ENCODE results near the gene CPSF3.
"Not testable (repeated sequence)": the region's sequence is repeated elsewhere in the genome, so short reads cannot be mapped to it uniquely, and the experiment has no call there.

Gene CPSF3

DNA sequence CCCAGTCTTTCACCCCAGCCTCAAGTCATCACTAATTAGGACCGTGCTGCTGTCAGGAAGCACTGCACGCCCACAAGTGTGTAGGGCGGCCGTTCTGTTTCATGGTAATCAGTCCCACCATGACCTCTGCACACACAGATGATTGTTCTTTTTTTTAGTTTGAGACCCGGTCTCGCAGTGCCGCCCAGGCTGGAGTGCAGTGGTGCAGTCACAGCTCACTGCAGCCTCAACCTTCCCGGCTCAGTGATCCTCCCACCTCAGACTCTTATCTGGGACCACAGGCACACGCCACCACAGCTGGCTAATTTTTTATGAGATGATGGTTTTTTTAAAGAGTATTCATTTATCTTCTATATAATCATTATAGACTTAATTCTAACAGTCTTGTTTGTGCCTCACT, 49.1 kb downstream of the CPSF3 start:
- no peak for DNase-seq

DNA sequence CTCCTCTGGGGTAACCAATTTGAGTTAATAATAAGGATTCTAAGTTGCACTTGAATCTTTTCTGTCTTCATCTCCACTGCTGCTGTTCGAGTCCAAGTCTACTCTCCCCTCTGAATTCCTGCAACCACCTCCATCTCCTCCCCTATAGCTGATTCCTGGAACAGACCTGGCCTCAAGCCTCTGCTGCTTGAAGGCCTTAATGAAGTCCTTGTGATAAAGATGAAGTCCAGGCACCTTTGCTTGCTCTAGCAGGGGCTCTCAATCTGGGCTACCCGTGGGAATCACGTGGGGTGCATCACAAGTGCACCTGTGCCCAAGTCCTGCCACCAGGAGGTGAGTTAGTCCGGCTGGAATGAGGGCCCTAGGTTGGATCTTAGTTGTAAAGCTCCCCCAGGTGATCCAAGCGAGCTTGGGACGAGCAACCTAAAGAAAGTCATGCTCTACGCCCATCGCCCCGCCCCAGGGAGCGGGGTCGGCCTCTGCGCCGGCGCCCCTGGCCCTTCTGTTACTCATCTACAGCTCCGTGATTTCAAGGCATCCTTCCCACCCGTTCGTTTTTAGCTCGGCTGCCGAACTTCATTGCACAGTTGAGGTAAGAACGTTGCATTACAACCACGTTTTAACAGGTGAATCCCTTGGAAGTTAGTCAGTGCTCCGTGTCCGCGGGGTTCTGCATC, 50.0 kb downstream of the CPSF3 start:
- no peak for DNase-seq

DNA sequence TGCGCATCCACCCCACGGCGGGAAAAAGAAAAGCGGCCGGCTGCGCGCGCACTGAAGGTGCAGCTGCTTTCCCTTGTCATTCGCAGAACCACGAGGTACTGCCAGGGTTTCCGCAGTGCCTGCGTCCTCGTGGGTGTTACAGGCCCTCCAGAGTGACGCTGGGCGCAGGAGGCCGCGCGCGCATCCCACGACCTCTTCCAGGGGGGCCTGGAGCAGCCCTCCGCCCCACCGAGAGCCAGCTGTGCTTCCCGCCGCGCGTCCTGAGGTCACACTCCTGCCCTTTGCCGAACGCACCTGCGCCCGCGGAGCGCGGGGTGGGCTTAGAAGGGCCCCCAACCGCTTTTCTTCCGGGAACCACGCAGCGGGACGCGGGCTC, 50.5 kb downstream of the CPSF3 start:
- peak in 1 of 2 experiments; percentile 21 for DNase-seq

DNA sequence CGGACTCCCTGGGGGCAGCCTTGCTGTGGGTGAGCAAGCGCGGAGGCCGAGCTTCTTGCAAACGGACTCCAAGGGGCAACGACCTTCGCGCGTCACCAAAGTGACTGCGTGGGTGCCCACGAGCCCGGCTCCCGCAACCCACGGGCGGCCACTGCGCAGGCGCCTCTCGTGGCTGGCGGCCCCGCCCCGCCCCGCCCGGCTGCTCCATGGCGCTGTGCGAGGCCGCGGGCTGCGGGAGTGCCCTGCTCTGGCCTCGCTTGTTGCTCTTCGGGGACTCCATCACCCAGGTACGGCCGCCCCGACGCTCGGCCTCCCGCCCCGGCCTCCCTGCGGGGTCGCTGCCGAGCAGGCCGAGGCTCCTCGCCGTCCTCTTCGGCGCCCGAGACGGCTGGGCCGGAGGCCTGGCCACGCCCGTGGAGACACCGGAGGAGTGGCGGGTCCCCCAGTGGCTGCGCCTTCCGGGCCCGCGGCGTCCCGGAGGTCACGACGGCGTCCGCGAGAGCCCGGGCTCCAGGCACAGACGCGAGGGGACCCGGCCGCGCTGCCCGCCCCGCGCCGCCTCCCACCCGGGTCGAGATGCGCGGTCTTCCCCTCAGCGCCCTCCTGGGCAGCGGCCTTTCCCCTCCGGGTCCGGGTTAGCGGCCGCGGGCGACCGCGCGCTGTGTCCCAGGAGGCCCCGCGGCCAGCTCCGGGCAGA, 51.1 kb downstream of the CPSF3 start, which contains the start of gene IAH1:
Gene IAH1, plus strand, starts transcription at position 191 of the 697 bp plus-strand sequence. Its CDS starts 16 bp downstream, at position 207.
- DNase-seq = peak in 1 of 2 experiments; percentile 36

DNA sequence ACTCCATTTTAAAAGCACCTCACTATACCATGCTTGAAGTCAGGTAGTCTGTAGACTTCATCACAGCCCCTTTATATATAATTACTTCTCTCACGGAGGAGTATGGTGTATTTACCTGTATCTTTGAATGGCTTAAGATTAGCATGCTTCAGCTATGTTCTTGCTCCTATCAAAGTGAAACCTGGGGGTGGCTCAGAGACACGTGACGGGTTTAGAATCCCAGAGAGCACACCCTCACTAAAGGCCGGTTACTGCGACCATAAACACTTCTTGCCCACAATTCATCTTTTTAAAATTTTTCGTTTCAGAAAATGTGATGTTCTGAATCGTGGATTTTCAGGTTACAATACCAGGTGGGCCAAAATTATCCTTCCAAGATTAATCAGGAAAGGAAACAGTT, 54.5 kb downstream of the CPSF3 start:
- DNase-seq = no peak

DNA sequence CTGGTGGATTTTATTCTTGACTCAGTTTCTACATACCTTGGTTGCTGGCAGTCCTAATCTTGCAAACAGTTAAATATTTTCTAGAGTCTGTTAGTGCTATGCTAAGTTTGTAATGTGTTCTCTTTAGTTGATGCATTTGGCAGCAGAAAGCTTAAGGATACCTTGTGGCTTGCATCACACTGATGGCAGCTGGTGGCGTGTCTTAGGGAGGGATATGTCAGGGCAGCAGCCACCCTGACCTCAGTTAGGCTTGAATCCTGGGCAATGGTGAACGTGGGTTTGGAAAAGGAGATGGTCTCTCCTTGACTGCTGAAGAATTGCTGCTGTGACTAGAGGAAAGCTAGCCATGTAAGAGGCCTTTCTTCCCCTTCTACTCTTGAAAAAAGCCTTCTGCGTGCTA, 55.1 kb downstream of the CPSF3 start:
- no peak for DNase-seq

DNA sequence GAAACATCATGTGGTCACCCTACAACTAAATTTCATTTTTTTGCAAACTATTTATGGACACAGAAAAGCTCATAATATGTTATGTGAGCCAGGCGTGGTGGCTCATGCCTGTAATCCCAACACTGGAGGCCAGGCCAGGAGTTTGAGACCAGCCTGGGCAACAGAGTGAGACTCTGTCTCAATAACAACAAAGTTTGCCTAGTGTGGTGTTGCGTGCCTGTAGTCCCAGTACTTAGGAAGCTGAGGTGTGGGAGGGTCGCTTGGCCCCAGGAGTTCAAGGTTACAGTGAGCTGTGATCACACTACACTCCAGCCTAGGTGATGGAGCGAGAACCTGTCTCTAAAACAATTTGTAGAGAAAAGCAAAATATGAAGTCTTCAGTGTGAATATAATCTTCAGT, 56.7 kb downstream of the CPSF3 start:
- no peak for DNase-seq

DNA sequence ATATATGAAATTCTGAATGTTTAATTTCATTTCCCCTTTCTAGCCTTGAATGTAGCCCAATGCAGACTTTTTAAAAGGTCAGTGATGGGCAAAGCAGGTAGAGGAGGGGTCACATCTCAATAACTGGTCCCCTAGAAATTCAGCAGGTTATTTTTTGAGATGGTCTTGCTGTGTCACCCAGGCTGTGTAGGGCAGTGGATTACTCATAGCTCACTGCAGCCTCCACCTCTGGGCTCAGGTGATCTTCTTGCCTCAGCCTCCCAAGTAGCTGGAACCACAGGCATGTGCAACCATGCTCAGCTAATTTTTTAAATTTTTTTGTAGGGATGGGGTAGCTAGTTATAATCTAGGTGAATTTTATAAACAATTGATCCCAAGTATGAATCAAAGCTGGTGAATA, 59.7 kb downstream of the CPSF3 start:
- DNase-seq = no peak

DNA sequence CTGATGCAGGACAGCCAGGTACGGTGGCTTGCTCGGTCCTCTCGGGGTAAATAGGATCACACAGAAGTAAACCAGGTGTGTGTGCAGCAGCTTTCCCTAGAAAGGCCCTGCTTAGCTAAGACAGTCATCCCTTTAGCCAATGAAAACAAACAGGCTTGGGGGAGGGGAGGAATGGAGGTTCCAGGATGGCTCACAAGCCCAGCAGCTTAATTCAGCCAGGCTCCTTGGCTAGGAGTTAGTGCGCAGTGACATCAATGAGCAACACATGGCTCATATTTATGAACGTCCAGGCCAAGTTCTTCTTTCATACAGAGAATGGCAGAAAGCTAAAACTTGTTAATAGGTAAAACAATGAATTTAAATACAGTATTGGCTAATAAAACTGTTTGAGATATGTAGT, 61.1 kb downstream of the CPSF3 start:
- no peak for DNase-seq

DNA sequence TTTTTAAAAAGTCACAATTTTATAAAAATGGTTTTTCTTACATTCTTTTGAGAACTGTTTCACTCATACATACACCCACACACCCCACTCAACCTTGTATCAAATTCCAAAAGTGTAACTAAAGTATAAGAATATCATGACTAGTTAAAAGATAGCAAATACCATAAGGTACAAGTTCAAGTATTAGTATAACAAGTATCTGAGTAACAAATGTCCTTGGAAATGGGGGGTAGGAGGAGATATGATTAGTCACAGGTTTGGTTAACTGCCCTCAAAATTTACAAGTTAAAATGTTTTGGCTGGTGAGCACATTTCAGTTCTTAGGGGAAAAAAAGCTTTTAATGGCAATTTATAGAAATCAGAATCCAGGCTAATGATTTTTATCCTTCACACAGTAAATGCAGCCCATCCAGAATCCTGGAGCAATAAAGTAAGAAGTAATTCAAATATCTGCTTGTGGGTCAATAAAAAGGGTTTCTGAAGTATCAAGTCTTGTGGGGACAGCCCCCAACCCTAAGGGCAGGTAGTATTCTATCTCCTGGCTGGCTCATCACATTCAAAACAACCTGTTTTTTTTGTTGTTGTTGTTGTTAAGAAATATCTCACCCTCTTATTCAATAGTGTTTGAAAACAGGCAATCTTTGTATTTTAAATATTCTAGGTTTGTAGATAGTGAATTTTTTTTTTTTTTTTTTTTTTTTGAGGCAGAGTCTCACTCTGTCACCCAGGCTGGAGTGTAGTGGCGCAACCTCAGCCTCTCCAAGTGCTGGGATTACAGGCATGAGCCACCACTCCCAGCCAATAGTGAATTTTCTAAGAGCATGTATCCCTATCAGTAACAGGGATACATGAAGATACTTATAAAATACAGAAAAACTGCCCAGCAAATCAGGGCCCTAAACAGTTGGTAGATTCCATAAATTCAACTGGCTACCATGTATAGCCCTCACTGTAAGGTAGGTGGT, 65.4 kb downstream of the CPSF3 start:
- DNase-seq = no peak

DNA sequence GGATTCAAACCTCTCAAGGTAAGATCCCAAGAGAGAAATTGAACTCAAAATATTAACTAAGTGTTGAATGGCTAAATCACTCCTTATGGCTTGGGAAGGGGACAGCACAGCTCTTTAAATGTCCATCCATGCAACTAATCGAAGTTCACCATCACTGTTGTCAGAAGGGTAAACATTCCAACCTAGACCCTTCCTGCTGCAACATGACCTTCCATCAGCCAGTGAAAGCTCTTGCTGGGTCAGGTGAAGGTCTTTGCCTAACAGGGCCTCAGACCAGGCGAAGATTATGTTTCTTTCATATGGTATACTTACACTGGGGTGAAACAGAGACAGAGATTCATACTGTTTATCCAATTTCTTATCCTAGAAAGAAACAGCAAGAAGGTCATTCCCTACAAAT, 67.3 kb downstream of the CPSF3 start:
- DNase-seq = no peak

DNA sequence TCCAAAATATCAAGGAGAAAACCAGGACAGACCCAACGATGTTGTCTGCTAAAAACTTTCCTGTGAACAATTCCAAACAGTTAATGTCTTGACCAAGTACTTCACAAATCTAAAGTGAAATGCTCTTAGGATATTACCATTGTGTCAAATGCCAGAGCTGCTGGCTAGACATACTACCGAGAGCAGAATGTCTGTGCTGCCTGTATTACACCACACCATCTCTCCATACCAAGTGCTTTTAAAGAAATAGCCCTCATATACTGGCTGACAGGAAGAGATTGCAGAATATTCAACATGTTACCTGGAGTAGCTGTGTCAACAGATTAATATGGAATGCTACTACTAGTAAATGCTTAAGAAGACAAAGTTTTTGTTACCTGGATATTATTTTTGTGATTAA, 69.5 kb downstream of the CPSF3 start:
- DNase-seq = no peak

DNA sequence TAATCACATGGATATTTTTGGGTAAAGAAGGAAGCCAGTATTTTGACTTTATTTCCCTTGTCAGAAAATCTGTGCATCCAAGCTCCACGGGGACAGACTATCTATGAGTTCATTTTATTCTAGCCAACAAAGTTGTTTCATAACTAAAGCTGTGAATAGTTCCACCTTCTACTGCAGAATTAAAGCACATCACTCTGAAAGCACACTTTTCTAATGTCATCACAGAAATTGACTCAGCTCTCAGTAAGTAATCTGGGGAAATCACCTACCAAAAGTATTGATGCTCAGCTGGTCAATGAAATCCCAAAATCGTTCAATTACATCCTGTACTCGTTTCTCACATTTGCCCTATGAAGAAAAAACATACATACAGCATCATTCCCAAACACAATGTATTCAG, 70.0 kb downstream of the CPSF3 start:
- no peak for DNase-seq

DNA sequence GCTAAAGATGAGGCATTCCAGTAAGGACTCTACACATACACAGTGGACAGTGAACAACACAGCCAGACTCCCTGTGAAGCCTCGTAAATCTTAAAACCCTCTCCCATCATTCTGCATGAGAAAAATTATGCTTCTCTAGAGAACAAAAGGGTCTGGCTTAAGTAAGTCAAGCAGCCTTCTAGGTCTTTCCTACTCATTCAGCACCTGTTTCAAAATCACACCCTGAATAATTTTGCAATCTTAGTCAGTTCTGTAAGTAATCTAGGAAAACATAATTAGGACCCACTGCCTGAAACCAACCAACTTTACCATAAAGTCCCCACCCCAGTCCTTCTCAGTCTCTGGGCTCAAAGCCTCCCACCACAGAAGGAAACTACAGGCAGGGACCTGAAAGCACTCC, 70.6 kb downstream of the CPSF3 start:
- DNase-seq = no peak

DNA sequence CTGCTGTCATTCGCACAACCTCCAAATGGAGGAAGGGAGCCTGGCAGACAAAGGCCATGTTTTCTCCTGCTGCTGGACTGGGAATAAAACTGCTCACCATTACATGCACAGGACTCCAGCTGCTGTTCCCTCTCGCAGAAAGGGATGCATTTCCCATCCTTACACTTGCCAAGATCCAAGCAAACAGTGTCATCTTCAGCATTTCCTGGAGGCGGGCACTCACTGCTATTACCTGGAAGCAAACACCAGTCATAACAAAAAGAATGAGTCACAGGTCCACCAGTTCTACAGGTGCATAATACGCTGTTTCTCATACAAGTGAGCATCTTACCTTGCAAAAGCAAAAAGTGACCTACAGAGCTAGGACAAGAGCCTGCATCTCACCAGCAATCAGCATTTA, 73.6 kb downstream of the CPSF3 start:
- DNase-seq = peak in 1 of 2 experiments; percentile 48

DNA sequence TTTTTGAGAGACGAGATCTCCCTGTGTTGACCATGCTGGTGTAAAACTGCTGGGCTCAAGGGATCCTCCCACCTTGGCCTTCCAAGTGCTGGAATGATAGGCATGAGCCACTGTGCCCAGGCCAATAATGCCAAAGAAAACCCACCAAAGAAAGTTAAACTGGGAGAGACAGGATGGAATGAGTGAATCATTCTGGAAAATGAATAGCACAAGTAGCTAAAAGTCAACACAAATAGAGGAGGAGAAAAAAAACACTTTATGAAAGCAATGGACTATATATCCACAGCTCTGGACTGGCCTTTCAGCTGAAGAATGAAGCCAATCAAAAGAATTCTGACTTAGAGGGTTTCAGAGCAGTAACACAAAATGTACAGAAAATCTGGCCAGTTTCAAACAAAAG, 74.8 kb downstream of the CPSF3 start:
- DNase-seq = no peak

DNA sequence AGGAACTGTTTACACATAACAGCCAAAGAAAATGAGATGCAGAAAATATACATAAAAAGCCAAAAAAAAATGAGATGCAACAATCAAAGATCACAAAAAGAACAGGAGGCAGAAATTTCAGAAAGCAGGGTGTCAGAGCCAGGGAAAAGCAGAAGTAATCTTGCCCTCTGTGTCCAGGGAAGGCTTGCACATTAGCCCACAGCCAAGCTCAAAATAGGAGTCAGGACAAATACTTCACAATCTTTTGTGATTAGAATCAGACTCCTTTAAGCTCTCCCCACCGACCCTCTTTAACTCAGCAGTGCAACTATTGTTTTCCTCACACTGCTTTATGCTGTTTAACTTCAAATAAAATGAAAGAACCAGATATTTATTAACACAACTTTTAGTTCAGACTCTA, 85.5 kb downstream of the CPSF3 start:
- no peak for DNase-seq

DNA sequence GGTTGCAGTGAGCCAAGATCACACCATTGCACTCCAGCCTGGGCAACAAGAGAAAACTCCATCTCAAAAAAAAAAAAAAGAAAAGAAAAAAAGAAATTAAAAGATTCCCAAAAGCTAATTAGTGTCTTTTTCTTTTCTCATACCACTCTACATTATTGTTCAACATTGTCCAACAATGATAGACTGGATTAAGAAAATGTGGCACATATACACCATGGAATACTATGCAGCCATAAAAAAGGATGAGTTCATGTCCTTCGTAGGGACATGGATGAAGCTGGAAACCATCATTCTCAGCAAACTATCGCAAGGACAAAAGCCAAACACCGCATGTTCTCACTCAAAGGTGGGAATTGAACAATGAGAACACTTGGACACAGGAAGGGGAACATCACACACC, 90.5 kb downstream of the CPSF3 start:
- not testable (repeated sequence) for DNase-seq

DNA sequence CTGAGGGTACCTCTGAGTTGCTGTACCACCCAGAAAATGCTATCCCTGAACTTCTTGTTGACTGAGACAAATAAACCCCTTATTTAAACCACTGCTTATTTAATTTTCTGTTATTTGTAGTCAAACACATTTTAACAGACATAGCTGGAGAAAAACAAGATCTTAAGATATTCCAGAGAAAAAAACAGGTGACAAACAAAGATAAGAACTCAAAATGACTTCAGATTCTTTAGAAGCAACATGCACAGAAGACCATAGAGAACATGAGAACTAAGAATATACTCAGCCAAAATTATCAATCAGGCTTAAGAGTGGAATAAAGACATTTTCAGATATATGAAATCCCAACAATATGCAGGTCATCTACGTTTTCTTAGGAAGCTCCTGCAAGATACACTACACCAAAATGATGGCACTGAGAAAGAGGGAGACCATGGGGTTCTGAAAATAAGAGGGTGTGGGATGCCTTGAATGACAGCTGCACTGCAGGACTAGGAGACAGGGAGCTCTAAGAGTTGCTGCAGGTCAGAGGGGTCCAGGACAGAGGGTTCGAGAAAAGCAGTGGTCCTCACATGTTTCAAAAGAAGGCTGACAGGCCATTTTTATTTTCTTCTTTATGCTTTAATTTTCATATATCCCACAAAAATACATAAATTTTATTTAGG, 93.8 kb downstream of the CPSF3 start:
- DNase-seq = no peak

DNA sequence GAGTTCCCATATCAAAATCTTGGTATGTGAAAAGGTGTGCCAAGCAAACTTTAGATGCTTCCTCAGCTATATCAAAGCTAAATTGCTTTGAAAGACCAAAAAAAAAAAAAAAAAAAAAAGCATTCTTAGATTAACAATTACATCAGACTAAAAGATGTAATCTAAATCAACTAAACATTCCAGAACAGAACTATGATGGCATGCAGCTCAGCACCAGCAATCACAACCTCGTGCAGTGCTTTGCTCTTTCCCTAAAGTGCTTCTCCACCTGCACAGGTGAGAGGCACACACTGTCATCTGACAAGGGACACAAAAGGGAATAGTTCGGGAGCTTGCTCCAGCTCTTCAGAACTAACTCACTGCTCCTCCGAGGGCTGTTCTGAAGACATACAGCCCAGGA, 94.7 kb downstream of the CPSF3 start:
- no peak for DNase-seq

DNA sequence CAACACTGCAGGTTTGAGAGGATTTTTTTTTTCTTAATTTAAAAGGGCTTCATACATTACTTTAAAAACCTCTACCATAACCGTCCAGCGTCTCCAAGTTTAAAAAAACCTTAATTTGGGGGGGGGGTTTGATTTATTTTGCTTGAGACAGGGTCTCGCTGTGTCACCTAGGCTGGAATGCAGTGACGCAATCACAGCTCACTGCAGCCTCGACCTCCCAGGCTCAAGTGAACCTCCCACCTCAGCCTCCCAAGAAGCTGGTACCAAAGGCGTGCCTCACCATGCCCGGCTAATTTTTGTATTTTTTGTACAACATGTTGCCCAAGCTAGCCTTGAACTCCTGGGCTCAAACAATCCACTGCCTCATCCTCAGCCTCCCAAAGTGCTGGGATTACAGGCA, 95.3 kb downstream of the CPSF3 start:
- no peak for DNase-seq

DNA sequence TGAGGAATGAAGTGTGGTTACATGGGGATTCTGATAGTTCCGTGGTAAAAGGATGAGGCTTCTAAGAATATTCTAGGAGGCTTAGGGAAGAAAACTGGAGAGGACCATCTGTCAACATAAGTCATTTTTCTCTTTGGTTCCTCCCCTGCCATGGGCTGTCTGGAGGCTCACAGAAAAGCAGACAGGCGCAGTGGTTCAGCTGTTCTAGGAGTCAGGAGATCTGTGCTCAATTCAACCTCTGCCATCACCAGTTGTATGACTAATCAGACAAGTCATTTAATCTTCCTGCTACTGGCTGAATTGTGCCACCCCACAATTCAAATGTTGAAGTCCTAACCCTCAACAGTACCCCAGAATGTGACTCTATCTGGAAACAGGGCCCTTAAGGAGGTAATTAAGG, 95.8 kb downstream of the CPSF3 start:
- no peak for DNase-seq

Data from NCI-H2081 (cell line).